ENCODE measurements around the gene CADPS.

DNA sequence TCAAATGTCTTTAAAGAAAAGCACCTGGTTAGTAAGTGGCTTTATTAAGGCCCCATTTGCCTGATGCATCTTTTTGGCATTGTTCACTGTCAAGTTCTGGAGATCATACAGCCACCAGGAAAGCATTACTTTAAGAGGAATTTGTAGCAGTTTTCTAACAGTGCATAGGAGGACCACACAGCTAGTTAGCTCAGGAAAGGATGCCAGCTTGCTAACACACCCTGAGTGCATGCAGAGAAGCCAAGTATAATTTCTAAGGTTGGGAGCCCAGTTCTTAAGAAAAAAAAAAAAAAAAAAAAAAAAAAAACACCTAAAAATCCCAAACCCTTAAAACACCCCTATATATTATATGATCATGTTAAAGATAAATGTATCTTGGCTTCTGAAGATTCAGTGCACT is 399.9 kb downstream of the CADPS start:
- TF ChIP-seq CTCF (conservative IDR thresholded peaks at IDR 0.05; ENCODE audit: low read length): no peak
- TF ChIP-seq EZH2phosphoT487 (IDR thresholded peaks at IDR 0.05; ENCODE audit: borderline replicate concordance, low read depth, low read length): no peak

All from OCI-LY7 (cell line).